Progenitor cell of endocrine pancreas (in vitro differentiated cells): ENCODE data around the gene NEU3. TPM values are rescaled to one million over a fixed set of nuclear protein-coding genes. Genes with fewer than 3 reads are reported as not detected.
"Not testable (repeated sequence)": the region's sequence is repeated elsewhere in the genome, so short reads cannot be mapped to it uniquely, and the experiment has no call there.

Experiments
- DNase-seq: peaks from one replicate; pipeline ENCODE4 v3.0.0; 2021; ENCODE audit warnings: low spot score; ENCODE audit not compliant: unreplicated experiment
- H3K27ac Mint-ChIP-seq: 2 replicates; pipeline ENCODE4 v1.8.0; 2021; ENCODE audit warnings: mild to moderate bottlenecking, moderate library complexity, mixed read lengths
- H3K27me3 Mint-ChIP-seq: 2 replicates; pipeline ENCODE4 v1.8.0; 2021; ENCODE audit warnings: mixed read lengths
- H3K36me3 Mint-ChIP-seq: 2 replicates; pipeline ENCODE4 v1.8.0; 2022; ENCODE audit warnings: mixed read lengths; ENCODE audit not compliant: insufficient read depth
- H3K4me1 Mint-ChIP-seq: 2 replicates; pipeline ENCODE4 v1.8.0; 2021; ENCODE audit warnings: low read depth, mixed read lengths
- H3K4me3 Mint-ChIP-seq: 2 replicates; pipeline ENCODE4 v1.8.0; 2021; ENCODE audit warnings: low read depth, mild to moderate bottlenecking, moderate library complexity, mixed read lengths
- H3K9me3 Mint-ChIP-seq: 2 replicates; pipeline ENCODE4 v1.8.0; 2021; ENCODE audit warnings: low read depth, mixed read lengths
- total RNA-seq: library from RNA; stranded (reverse); gene quantifications from 2 replicates; pipeline ENCODE4 v1.2.1, GENCODE V29; 2021
- TF ChIP-seq, protein P1 (sequence below): fragments of 200-600 bp; sonication (generic); IDR thresholded peaks from one replicate; pipeline ENCODE4 v1.5.0; 2021; ENCODE audit warnings: antibody characterized with exemption, mild to moderate bottlenecking; ENCODE audit not compliant: unreplicated experiment

The NEU3 gene
- total RNA-seq, 1 donor from 2014 or later, result 11.2 TPM

GRCh38 chr11:75011872-75012271, 23.1 kb downstream of the NEU3 start:
- H3K4me1 Mint-ChIP-seq, result no peaks in the 10 kb centered on the region
- no peak overlapping the region for H3K27ac Mint-ChIP-seq

GRCh38 chr11:75013051-75013450, 24.3 kb downstream of the NEU3 start:
- Mint-ChIP-seq H3K27ac (no peak overlapping the region), H3K4me1 (no peaks in the 10 kb centered on the region), H3K9me3 (peaks cover 4% of the 10 kb centered on the region), H3K36me3 (peaks cover 1% of the 10 kb centered on the region), H3K27me3 (no peaks in the 10 kb centered on the region), H3K4me3 (no peak overlapping the region)
- DNase-seq, result no peak
- TF ChIP-seq, protein P1, sequence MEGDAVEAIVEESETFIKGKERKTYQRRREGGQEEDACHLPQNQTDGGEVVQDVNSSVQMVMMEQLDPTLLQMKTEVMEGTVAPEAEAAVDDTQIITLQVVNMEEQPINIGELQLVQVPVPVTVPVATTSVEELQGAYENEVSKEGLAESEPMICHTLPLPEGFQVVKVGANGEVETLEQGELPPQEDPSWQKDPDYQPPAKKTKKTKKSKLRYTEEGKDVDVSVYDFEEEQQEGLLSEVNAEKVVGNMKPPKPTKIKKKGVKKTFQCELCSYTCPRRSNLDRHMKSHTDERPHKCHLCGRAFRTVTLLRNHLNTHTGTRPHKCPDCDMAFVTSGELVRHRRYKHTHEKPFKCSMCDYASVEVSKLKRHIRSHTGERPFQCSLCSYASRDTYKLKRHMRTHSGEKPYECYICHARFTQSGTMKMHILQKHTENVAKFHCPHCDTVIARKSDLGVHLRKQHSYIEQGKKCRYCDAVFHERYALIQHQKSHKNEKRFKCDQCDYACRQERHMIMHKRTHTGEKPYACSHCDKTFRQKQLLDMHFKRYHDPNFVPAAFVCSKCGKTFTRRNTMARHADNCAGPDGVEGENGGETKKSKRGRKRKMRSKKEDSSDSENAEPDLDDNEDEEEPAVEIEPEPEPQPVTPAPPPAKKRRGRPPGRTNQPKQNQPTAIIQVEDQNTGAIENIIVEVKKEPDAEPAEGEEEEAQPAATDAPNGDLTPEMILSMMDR, result no peak

More at GRCh38 chr11:75011872-75012271, 23.1 kb downstream of the NEU3 start:
- H3K9me3 Mint-ChIP-seq, result no peaks in the 10 kb centered on the region
- no peaks in the 10 kb centered on the region for H3K27me3 Mint-ChIP-seq
- no peak for DNase-seq
- H3K36me3 Mint-ChIP-seq, result peaks cover 3% of the 10 kb centered on the region
- H3K4me3 Mint-ChIP-seq, result no peak overlapping the region
- TF ChIP-seq, protein P1, result no peak

GRCh38 chr11:75014129-75014528, 25.4 kb downstream of the NEU3 start:
- Mint-ChIP-seq H3K27me3 (no peaks in the 10 kb centered on the region), H3K9me3 (peaks cover 13% of the 10 kb centered on the region), H3K36me3 (peaks cover 8% of the 10 kb centered on the region), H3K27ac (no peak overlapping the region), H3K4me1 (no peaks in the 10 kb centered on the region), H3K4me3 (no peak overlapping the region)
- no peak for DNase-seq
- TF ChIP-seq, protein P1, result no peak

DNA sequence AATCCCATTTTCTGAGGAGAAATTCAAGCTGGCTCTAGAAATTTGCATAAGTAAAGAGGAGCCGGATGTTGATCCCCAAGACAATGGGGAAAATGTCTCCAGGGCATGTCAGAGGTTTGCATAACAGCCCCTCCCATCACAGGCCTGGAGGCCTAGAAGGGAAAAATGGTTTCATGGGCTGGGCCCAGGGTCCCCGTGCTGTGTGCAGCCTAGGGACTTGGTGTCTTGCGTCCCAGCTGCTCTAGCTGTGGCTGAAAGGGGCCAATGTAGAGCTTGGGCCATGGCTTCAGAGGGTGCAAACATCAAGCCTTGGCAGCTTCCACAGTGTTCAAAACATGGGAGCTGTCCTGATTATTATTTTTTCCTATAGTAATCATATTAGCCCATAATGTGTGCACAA, 30.5 kb downstream of the NEU3 start:
- H3K27ac Mint-ChIP-seq, H3K27me3 Mint-ChIP-seq, DNase-seq, H3K4me3 Mint-ChIP-seq, H3K36me3 Mint-ChIP-seq, H3K4me1 Mint-ChIP-seq: not testable (repeated sequence)
- H3K9me3 Mint-ChIP-seq, result peaks cover 13% of the 10 kb centered on the region

DNA sequence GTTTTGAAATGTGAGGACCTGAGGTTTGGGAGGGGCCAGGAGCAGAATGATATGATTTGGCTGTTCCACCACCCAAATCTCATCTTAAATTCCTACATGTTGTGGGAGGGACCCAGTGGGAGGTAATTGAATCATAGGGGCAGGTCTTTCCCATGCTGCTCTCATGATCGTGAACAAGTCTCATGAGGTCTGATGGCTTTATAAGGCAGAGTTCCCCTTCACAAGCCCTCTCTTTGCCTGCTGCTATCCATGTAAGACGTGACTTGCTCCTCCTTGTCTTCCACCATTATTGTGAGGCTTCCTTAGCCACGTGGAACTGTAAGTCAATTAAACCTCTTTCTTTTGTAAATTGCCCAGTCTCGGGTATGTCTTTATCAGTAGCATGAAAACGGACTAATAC, 31.6 kb downstream of the NEU3 start:
- H3K9me3 Mint-ChIP-seq, result peaks cover 13% of the 10 kb centered on the region
- not testable (repeated sequence) for H3K36me3 Mint-ChIP-seq, H3K27ac Mint-ChIP-seq, DNase-seq, H3K27me3 Mint-ChIP-seq, H3K4me1 Mint-ChIP-seq, H3K4me3 Mint-ChIP-seq

- H3K36me3 Mint-ChIP-seq, result peaks cover 9% of the 10 kb centered on the region
- no peaks in the 10 kb centered on the region for H3K27me3 Mint-ChIP-seq
- no peak overlapping the region for H3K27ac Mint-ChIP-seq
- H3K4me1 Mint-ChIP-seq, result peaks cover 4% of the 10 kb centered on the region
- no peak for DNase-seq
- H3K4me3 Mint-ChIP-seq, result no peak overlapping the region
- H3K9me3 Mint-ChIP-seq, result peaks cover 13% of the 10 kb centered on the region
- TF ChIP-seq, protein P1, result no peak
Measured at GRCh38 chr11:75022296-75022695, 33.6 kb downstream of the NEU3 start.
